ENCODE data around the gene CLDN16.

Gene CLDN16

GRCh38 chr3:190444576-190445145 is 56.7 kb downstream of the CLDN16 start:
- H3K27me3 ChIP-seq (ENCODE audit: control insufficient read depth, insufficient read depth, low read length), result no peaks in the 10 kb centered on the region
- no peak overlapping the region for H3K4me3 ChIP-seq (ENCODE audit: low read depth, low read length)
- no peaks in the 10 kb centered on the region for H3K4me1 ChIP-seq (ENCODE audit: control insufficient read depth, insufficient read depth, low read length)
- no peaks in the 10 kb centered on the region for H3K9me3 ChIP-seq (ENCODE audit: control insufficient read depth, insufficient read depth, low read length)
- H3K36me3 ChIP-seq (ENCODE audit: control insufficient read depth, insufficient read depth, low read length), result no peaks in the 10 kb centered on the region
- H3K9ac ChIP-seq (ENCODE audit: low read depth, low read length), result no peak overlapping the region

GRCh38 chr3:190446573-190447279 is 58.8 kb downstream of the CLDN16 start:
- Histone ChIP-seq H3K36me3 (ENCODE audit: control insufficient read depth, insufficient read depth, low read length) (no peaks in the 10 kb centered on the region), H3K27me3 (ENCODE audit: control insufficient read depth, insufficient read depth, low read length) (no peaks in the 10 kb centered on the region), H3K4me1 (ENCODE audit: control insufficient read depth, insufficient read depth, low read length) (no peaks in the 10 kb centered on the region), H3K4me3 (ENCODE audit: low read depth, low read length) (no peak overlapping the region), H3K9me3 (ENCODE audit: control insufficient read depth, insufficient read depth, low read length) (no peaks in the 10 kb centered on the region), H3K9ac (ENCODE audit: low read depth, low read length) (no peak overlapping the region)

DNA sequence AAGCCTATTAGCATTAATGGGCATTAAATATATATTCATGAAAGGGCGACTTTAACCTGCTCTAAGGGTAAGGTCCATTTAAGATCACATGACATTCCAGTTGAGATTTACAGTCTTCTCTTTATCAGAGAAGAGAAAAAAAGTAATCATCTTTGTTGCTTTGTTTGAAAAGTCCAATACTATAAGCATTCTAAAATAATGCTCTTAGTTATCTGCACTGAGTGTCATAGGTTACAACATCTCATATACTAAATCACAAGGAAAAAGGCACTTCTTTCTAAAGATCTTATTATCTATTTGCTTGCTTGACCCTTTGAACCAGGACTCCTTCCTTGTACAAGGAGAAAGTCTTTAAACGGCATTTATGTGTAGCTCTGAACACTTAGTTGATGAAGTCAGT is 60.3 kb downstream of the CLDN16 start:
- Histone ChIP-seq H3K27me3 (ENCODE audit: control insufficient read depth, insufficient read depth, low read length) (no peaks in the 10 kb centered on the region), H3K4me3 (ENCODE audit: low read depth, low read length) (no peak overlapping the region), H3K4me1 (ENCODE audit: control insufficient read depth, insufficient read depth, low read length) (no peaks in the 10 kb centered on the region), H3K9me3 (ENCODE audit: control insufficient read depth, insufficient read depth, low read length) (no peaks in the 10 kb centered on the region), H3K9ac (ENCODE audit: low read depth, low read length) (no peak overlapping the region), H3K36me3 (ENCODE audit: control insufficient read depth, insufficient read depth, low read length) (no peaks in the 10 kb centered on the region)

DNA sequence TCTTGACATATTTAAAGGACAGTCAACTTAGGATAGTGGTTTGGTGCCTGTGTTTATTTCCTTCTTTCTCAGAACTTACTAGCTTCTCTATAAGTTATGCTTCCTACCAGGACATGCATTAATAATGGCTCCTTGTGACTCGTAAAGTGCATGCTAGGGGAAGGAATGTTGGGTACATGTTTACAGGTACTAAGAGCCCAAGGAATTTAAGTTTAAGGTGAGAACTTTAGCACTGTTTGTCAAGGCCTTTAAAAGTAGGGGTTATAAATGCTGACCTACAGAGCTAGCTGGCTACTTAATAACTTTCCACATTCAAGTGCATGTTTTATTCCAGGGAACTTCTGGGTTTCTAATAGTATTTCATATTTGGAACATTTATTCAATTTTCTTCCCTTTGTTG is 61.8 kb downstream of the CLDN16 start, which contains the start of gene TMEM207:
Gene TMEM207 (minus strand): TSS at position 101 of the 400 bp plus-strand sequence. CDS start 92 bp downstream, at position 9.
- Histone ChIP-seq H3K36me3 (ENCODE audit: control insufficient read depth, insufficient read depth, low read length) (no peaks in the 10 kb centered on the region), H3K4me1 (ENCODE audit: control insufficient read depth, insufficient read depth, low read length) (no peaks in the 10 kb centered on the region)

GRCh38 chr3:190455828-190456227 is 67.9 kb downstream of the CLDN16 start:
- Histone ChIP-seq H3K27me3 (ENCODE audit: control insufficient read depth, insufficient read depth, low read length) (no peaks in the 10 kb centered on the region), H3K36me3 (ENCODE audit: control insufficient read depth, insufficient read depth, low read length) (no peaks in the 10 kb centered on the region), H3K9ac (ENCODE audit: low read depth, low read length) (no peak overlapping the region), H3K4me1 (ENCODE audit: control insufficient read depth, insufficient read depth, low read length) (no peaks in the 10 kb centered on the region), H3K9me3 (ENCODE audit: control insufficient read depth, insufficient read depth, low read length) (no peaks in the 10 kb centered on the region), H3K4me3 (ENCODE audit: low read depth, low read length) (no peak overlapping the region)

More for the DNA sequence above, 61.8 kb downstream of the CLDN16 start, which contains the start of gene TMEM207:
- H3K4me3 ChIP-seq (ENCODE audit: low read depth, low read length), result no peak within 1 kb of the TSS
- H3K9me3 ChIP-seq (ENCODE audit: control insufficient read depth, insufficient read depth, low read length), result no peaks in the 10 kb centered on the region
- no peaks in the 10 kb centered on the region for H3K27me3 ChIP-seq (ENCODE audit: control insufficient read depth, insufficient read depth, low read length)
- H3K9ac ChIP-seq (ENCODE audit: low read depth, low read length), result no peak within 1 kb of the TSS

DNA sequence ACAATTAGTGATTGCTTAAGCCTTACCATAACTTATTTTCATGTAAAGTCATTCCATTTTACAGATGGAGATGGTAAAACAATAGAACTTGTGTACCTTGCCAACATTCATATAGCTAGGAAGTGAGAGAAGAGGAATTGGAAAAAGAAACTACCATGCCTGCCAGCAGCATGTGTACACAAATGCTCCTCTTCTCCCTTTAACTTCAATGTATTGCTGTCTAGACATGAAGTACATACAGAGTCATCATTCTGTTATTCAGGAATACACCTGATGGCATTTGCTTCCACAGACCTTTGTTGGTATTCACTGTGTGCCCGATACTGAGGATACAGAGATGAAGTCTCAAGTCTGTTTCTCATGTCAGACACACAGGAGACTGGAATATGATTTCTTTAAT is 68.8 kb downstream of the CLDN16 start:
- Histone ChIP-seq H3K4me1 (ENCODE audit: control insufficient read depth, insufficient read depth, low read length) (no peaks in the 10 kb centered on the region), H3K9me3 (ENCODE audit: control insufficient read depth, insufficient read depth, low read length) (no peaks in the 10 kb centered on the region), H3K27me3 (ENCODE audit: control insufficient read depth, insufficient read depth, low read length) (no peaks in the 10 kb centered on the region), H3K9ac (ENCODE audit: low read depth, low read length) (no peak overlapping the region), H3K4me3 (ENCODE audit: low read depth, low read length) (no peak overlapping the region), H3K36me3 (ENCODE audit: control insufficient read depth, insufficient read depth, low read length) (no peaks in the 10 kb centered on the region)

DNA sequence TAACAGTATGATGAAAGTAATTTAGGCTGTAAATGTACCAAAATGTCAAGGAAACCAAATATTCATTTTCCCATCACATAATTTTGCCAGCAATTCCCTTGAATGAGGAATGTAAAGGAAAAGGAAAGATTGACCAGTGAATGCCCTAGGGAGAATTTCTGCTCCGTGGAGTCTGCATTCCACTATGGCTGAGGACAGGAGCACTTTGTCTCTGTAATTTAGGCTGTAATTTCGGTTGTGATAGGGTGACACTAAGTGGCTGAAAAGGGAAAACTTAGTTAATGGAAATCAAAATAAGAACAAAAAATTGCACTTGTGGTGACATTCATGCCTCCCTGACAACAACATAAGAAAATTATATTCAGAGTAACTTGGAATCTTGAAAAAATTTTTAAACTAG is 70.1 kb downstream of the CLDN16 start:
- Histone ChIP-seq H3K9ac (ENCODE audit: low read depth, low read length) (no peak overlapping the region), H3K4me1 (ENCODE audit: control insufficient read depth, insufficient read depth, low read length) (no peaks in the 10 kb centered on the region), H3K27me3 (ENCODE audit: control insufficient read depth, insufficient read depth, low read length) (no peaks in the 10 kb centered on the region), H3K36me3 (ENCODE audit: control insufficient read depth, insufficient read depth, low read length) (no peaks in the 10 kb centered on the region), H3K9me3 (ENCODE audit: control insufficient read depth, insufficient read depth, low read length) (no peaks in the 10 kb centered on the region), H3K4me3 (ENCODE audit: low read depth, low read length) (no peak overlapping the region)

Data from iPS-15b (cell line).